Breast epithelium (tissue), 4 donors: ENCODE measurements around the gene PRKCE. TPM values are rescaled to one million over a fixed set of nuclear protein-coding genes. Genes with fewer than 3 reads are reported as not detected.

ENCODE experiments used
- DNase-seq, 2 donors: peaks; one replicate each; pipeline ENCODE4 v3.0.0-alpha.2; 2019; ENCODE audit warnings: low spot score in 2 of 2
- H3K27ac ChIP-seq, 2 donors: fragments of 200-600 bp; sonication (generic) in 1 of 2; one replicate each; pipeline ENCODE4 v1.5.1; 2016 to 2019; ENCODE audit warnings: mild to moderate bottlenecking in 1 of 2
- H3K27me3 ChIP-seq, 2 donors: fragments of 200-600 bp; sonication (generic) in 1 of 2; one replicate each; pipeline versions ENCODE4 v1.5.1 to v1.6.0; 2017 to 2019; ENCODE audit warnings: control low read depth in 1 of 2, mild to moderate bottlenecking in 1 of 2
- H3K36me3 ChIP-seq: fragments of 200-600 bp; one replicate; pipeline ENCODE4 v1.5.1; 2019
- H3K4me1 ChIP-seq, 2 donors: fragments of 200-600 bp; sonication (generic); one replicate each; pipeline ENCODE4 v1.5.1; 2016 to 2019; ENCODE audit warnings: control low read depth in 1 of 2
- H3K4me3 ChIP-seq, 3 donors: fragments of 200-600 bp; sonication (generic); 1 replicate in 2 of 3; 2 replicates in 1 of 3; pipeline ENCODE4 v1.5.1; 2016 to 2019; ENCODE audit warnings: mild to moderate bottlenecking in 3 of 3, moderate library complexity in 2 of 3
- H3K9me3 ChIP-seq, 2 donors: fragments of 200-600 bp; sonication (generic) in 1 of 2; one replicate each; pipeline ENCODE4 v1.5.1; 2016 to 2019; ENCODE audit warnings: control low read depth in 1 of 2
- POLR2A ChIP-seq: fragments of 450-650 bp; IDR thresholded peaks from one replicate; pipeline ENCODE4 v1.6.1; 2016; ENCODE audit warnings: antibody characterized with exemption, mild to moderate bottlenecking, moderate library complexity
- POLR2AphosphoS5 ChIP-seq, 3 donors: sonication (generic); formaldehyde crosslinking; IDR thresholded peaks; one replicate each; pipeline ENCODE4 v1.6.1; 2017; ENCODE audit warnings: antibody characterized with exemption in 3 of 3
- intact Hi-C: fragments of 100-400 bp; cut with DNase I; formaldehyde crosslinking; loops from one replicate; pipeline ENCODE4 v1.15.1; 2023; ENCODE audit warnings: low total_unique reads
- total RNA-seq, 3 donors: library from RNA; depleted of rRNA; stranded (reverse); fragments of >200 nt; gene quantifications; one replicate each; pipeline ENCODE4 v1.1.0, GENCODE V29; 2016
- TF ChIP-seq, protein P1 (sequence below), 3 donors: fragments of 450-650 bp; IDR thresholded peaks; one replicate each; pipeline ENCODE4 v1.5.1; 2016 to 2017; ENCODE audit warnings: antibody characterized with exemption in 3 of 3, mild to moderate bottlenecking in 3 of 3, moderate library complexity in 3 of 3

The PRKCE gene
- total RNA-seq, 3 donors from 2014 or later: 20.6 to 34.0 (median 23.6) TPM

DNA sequence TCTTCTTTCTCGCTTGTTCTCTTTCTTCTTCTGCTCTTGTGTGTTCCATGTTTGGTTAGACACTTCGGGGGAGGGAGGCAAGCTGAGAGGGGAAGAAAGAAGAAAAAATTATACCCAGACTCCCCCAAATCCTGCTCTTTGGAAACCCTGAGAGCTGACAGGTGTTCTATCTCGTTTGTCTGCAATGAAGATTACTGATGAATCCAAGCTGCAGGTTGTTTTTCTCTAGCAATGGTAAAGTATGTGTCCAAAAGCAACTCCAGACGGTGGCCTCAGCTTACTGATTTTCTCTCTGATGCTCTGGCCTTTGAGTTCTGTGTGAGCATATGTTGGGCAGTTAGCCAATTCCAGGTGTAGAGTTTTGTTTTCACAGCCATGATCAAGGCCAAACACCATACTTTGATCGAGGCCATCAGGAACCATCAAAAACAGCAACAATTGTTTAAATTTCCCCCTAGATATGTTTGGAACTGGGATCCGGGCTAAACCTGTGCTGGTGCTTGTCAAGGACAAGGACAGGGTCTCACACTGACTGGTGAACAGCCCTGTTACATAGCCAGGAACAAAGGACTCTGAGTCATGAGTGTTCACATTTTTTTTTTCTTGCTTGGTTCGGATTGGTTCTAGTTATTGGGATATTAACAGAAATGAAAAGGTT, 142.0 kb downstream of the PRKCE start:
- intact Hi-C loops: no loop called here
- Histone ChIP-seq H3K36me3 (no peaks in the 10 kb centered on the region), H3K4me1 (no peaks in the 10 kb centered on the region), H3K27me3 (no peaks in the 10 kb centered on the region), H3K27ac (no peak overlapping the region), H3K4me3 (no peak overlapping the region), H3K9me3 (no peaks in the 10 kb centered on the region)
- DNase-seq: no peak
- no peak for TF ChIP-seq POLR2A
- no peak for TF ChIP-seq POLR2AphosphoS5 (IDR thresholded peaks at IDR 0.05)
- TF ChIP-seq, protein P1, sequence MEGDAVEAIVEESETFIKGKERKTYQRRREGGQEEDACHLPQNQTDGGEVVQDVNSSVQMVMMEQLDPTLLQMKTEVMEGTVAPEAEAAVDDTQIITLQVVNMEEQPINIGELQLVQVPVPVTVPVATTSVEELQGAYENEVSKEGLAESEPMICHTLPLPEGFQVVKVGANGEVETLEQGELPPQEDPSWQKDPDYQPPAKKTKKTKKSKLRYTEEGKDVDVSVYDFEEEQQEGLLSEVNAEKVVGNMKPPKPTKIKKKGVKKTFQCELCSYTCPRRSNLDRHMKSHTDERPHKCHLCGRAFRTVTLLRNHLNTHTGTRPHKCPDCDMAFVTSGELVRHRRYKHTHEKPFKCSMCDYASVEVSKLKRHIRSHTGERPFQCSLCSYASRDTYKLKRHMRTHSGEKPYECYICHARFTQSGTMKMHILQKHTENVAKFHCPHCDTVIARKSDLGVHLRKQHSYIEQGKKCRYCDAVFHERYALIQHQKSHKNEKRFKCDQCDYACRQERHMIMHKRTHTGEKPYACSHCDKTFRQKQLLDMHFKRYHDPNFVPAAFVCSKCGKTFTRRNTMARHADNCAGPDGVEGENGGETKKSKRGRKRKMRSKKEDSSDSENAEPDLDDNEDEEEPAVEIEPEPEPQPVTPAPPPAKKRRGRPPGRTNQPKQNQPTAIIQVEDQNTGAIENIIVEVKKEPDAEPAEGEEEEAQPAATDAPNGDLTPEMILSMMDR (IDR thresholded peaks at IDR 0.05): no peak

DNA sequence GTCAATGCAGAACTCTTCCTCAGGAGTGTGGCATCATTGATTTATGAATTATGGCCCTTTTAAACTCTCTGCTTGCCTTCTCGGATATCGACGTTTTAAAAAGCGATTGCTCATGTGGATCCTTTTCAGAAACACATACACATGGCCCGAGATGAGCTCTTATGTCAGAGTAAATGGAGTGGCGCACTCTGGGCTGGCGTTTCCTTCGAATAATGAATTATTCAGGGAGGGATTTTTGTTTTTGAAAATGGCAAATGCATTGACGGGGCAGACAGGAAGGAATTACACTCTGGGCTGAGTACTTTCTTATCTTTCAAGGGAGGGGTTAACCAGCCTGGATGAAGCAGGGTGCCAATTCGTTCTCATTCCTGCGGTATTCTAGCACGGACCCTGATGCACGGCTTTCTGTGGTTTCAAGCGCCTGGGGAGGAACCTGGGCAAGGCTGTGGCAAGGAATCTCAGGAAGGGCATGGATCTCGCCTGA, 142.7 kb downstream of the PRKCE start:
- no peak for DNase-seq
- Histone ChIP-seq H3K27me3 (no peaks in the 10 kb centered on the region), H3K9me3 (no peaks in the 10 kb centered on the region), H3K36me3 (no peaks in the 10 kb centered on the region), H3K4me3 (no peak overlapping the region), H3K27ac (no peak overlapping the region), H3K4me1 (no peaks in the 10 kb centered on the region)
- intact Hi-C loops: no loop called here
- TF ChIP-seq, protein P1 (IDR thresholded peaks at IDR 0.05): no peak
- TF ChIP-seq POLR2A: no peak
- TF ChIP-seq POLR2AphosphoS5 (IDR thresholded peaks at IDR 0.05): no peak

DNA sequence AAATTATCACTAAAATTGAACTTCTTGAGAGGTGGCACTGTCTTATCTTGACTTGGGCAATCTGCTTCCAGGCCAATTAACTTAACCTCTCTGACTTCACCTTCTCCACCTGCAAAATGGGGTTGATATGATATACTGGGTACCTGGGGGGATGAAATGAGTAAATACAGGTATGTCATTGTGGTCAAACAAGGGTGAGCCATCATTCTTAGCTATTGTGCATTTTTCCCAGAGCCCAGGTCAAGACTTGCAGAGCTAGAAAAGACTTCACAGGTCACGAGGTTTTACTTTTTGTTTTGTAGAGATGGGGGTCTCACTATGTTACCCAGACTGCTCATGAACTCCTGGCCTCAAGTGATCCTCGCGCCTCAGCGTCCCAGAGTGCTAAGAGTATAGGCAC, 145.0 kb downstream of the PRKCE start:
- TF ChIP-seq, protein P1 (IDR thresholded peaks at IDR 0.05): no peak
- TF ChIP-seq POLR2A (no peak), POLR2AphosphoS5 (IDR thresholded peaks at IDR 0.05) (no peak)
- no peak for DNase-seq
- Histone ChIP-seq H3K36me3 (no peaks in the 10 kb centered on the region), H3K4me1 (no peaks in the 10 kb centered on the region), H3K4me3 (no peak overlapping the region), H3K9me3 (no peaks in the 10 kb centered on the region), H3K27me3 (no peaks in the 10 kb centered on the region), H3K27ac (no peak overlapping the region)
- intact Hi-C loops: no loop called here

DNA sequence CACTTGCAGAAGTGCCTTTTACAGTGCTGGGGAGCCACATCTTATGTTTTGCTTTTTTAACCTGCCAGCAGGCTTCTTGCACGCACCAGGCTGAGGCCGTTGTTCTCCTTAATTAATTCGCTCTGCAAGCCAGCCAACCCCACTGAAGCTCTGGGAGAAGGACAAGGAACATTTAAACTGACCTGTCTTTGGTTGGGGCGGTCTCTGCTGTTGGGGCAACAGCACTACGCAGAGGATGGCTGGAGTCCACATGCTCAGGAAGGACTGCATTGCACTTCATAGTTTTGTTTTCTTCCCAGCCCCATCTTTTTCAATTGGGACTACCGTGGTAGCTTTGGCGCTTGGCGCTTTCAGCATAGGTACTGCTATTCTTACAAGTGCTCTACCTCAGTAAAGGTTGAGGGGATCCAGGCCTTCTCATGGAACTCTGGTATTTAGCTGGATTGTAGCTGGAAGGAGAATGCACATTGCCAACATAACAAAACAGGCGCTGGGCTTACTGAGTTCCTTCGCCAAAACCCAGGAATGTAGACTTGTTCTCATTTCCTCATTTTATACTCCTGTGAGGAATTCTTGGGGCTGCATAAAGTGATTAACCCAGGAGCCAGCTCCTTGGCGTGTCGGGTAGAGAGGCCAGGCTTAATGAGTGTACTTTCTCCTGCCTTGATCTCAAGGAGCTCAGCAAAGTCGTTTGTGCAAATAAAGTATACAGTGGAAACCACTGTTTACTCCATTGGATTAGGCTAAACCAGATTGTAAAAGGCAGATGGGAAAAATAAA, 146.2 kb downstream of the PRKCE start:
- Histone ChIP-seq H3K4me3 (no peak overlapping the region), H3K4me1 (no peaks in the 10 kb centered on the region), H3K36me3 (no peaks in the 10 kb centered on the region), H3K9me3 (no peaks in the 10 kb centered on the region), H3K27ac (peak overlapping the region; percentile 17 to 33), H3K27me3 (no peaks in the 10 kb centered on the region)
- intact Hi-C loops: no loop called here
- DNase-seq: no peak
- TF ChIP-seq, protein P1 (IDR thresholded peaks at IDR 0.05): no peak
- TF ChIP-seq POLR2AphosphoS5 (IDR thresholded peaks at IDR 0.05) (no peak), POLR2A (no peak)

DNA sequence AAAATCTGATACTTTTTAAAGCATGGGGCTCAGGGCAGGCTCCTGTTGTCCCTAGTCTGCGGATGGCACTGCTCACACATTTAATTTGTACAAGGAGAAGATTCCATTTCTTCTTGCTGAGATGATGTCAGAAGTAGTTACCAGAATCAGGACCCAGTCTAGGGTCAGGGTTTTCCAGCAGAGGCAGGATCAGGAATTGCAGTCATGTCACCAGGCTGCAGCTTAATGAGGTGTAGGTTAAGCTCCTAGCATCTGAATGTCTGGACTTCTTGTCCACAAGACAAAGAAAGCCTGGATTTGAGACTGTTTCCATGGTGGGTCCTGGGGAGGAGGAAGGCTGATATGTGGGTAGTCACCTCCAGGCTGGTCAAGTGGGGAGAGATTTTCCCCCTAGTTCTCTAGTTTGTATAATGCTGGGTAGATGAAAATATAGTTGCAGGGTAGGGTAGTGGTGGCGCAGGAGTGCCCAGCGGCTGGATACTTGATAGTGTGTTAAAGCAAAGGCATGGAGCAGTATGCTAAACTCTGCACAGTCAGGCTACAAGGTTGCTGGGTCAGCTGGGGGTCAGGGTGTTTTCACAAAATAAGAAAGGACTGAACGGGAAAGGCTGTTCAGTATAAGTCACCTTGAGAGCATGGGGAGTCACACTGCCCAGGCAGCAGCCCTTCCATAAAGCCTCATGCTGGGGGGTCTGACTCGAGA, 148.4 kb downstream of the PRKCE start:
- Histone ChIP-seq H3K9me3 (no peaks in the 10 kb centered on the region), H3K36me3 (no peaks in the 10 kb centered on the region), H3K27ac (no peak overlapping the region), H3K4me1 (no peaks in the 10 kb centered on the region), H3K27me3 (no peaks in the 10 kb centered on the region), H3K4me3 (no peak overlapping the region)
- TF ChIP-seq POLR2AphosphoS5 (IDR thresholded peaks at IDR 0.05): no peak
- no peak for TF ChIP-seq POLR2A
- TF ChIP-seq, protein P1 (IDR thresholded peaks at IDR 0.05): no peak
- intact Hi-C loops: no loop called here
- no peak for DNase-seq
